Effector CD8-positive, alpha-beta T cell (primary cell): ENCODE results near the gene UBAC1.
"Not testable (repeated sequence)": the region's sequence is repeated elsewhere in the genome, so short reads cannot be mapped to it uniquely, and the experiment has no call there.

Experiments
- DNase-seq: peaks from one replicate; lab custom pipeline; 2025; lab: John Stamatoyannopoulos, UW

The UBAC1 gene

GRCh38 chr9:135960411-135961276, 529 bp downstream of the UBAC1 start:
- DNase-seq, result no peak

GRCh38 chr9:135959814-135960213, 1.4 kb downstream of the UBAC1 start:
- no peak for DNase-seq

- no peak for DNase-seq
Measured at GRCh38 chr9:135958485-135958884, 2.7 kb downstream of the UBAC1 start.

GRCh38 chr9:135957431-135957830, 3.7 kb downstream of the UBAC1 start:
- DNase-seq, result no peak

- no peak for DNase-seq
Measured at GRCh38 chr9:135956802-135957174, 4.4 kb downstream of the UBAC1 start.

GRCh38 chr9:135955934-135956801, 5.0 kb downstream of the UBAC1 start:
- DNase-seq, result no peak

GRCh38 chr9:135952664-135953206, 8.4 kb downstream of the UBAC1 start:
- DNase-seq, result no peak

- no peak for DNase-seq
Measured at GRCh38 chr9:135951889-135952663, 9.1 kb downstream of the UBAC1 start.

- DNase-seq, result not testable (repeated sequence)
Measured at GRCh38 chr9:135951310-135951709, 9.9 kb downstream of the UBAC1 start.

- not testable (repeated sequence) for DNase-seq
Measured at GRCh38 chr9:135950841-135951240, 10.3 kb downstream of the UBAC1 start.

GRCh38 chr9:135950135-135950682, 11.0 kb downstream of the UBAC1 start:
- no peak for DNase-seq

GRCh38 chr9:135949501-135950134, 11.6 kb downstream of the UBAC1 start:
- DNase-seq, result no peak

- no peak for DNase-seq
Measured at GRCh38 chr9:135948968-135949367, 12.2 kb downstream of the UBAC1 start.

GRCh38 chr9:135948446-135948845, 12.7 kb downstream of the UBAC1 start:
- DNase-seq, result no peak

GRCh38 chr9:135947582-135947981, 13.6 kb downstream of the UBAC1 start:
- DNase-seq, result no peak

- not testable (repeated sequence) for DNase-seq
Measured at GRCh38 chr9:135947105-135947504, 14.1 kb downstream of the UBAC1 start.

- no peak for DNase-seq
Measured at GRCh38 chr9:135946392-135946994, 14.7 kb downstream of the UBAC1 start.

- DNase-seq, result no peak
Measured at GRCh38 chr9:135945969-135946368, 15.2 kb downstream of the UBAC1 start.

- no peak for DNase-seq
Measured at GRCh38 chr9:135944444-135945252, 16.5 kb downstream of the UBAC1 start.

GRCh38 chr9:135943604-135944003, 17.6 kb downstream of the UBAC1 start:
- not testable (repeated sequence) for DNase-seq
